ENCODE measurements around the gene ALDH16A1. TPM values are rescaled to one million over a fixed set of nuclear protein-coding genes. Genes with fewer than 3 reads are reported as not detected.
"Not testable (repeated sequence)": the region's sequence is repeated elsewhere in the genome, so short reads cannot be mapped to it uniquely, and the experiment has no call there.

ALDH16A1 gene
- total and polyA plus RNA-seq, 2 donors (not counting 3 experiments of a cell fraction or from before 2014, with no cell fraction given) = 27.6 to 33.2 TPM

- H3K27ac ChIP-seq (ENCODE audit: insufficient read depth, low read depth, low read length) = no peak overlapping the region
- FAIRE-seq = no peak
These were observed 6.4 kb downstream of the ALDH16A1 start for GRCh38 chr19:49459388-49459787.

GRCh38 chr19:49461130-49461529 lies 8.1 kb downstream of the ALDH16A1 start:
- DNase-seq (ENCODE audit: low read depth, low spot score); intact Hi-C loops (cut with micrococcal nuclease); H3K4me2 ChIP-seq (ENCODE audit: insufficient read depth, low read length); BruUV-seq (replicated peaks); H3K9me1 ChIP-seq (replicated peaks; ENCODE audit: control insufficient read depth, extremely low read depth, insufficient read depth, low read length); H4K20me1 ChIP-seq (replicated peaks; ENCODE audit: control insufficient read depth, extremely low read depth, insufficient read depth, low read length); H3K36me3 ChIP-seq (ENCODE audit: control insufficient read depth in 2 of 2, extremely low read depth in 1 of 2, insufficient read depth in 2 of 2, low read length in 2 of 2); CTCF ChIA-PET; H3K9ac ChIP-seq (replicated peaks; ENCODE audit: extremely low read depth, insufficient read depth, low read length); H3K4me3 ChIP-seq (replicated peaks in 1 of 3; ENCODE audit: insufficient read depth in 1 of 3, low read depth in 1 of 3, low read length in 3 of 3); H3K4me1 ChIP-seq (ENCODE audit: control insufficient read depth, extremely low read depth, insufficient read depth, low read length); H3K27me3 ChIP-seq (ENCODE audit: control insufficient read depth in 2 of 2, insufficient read depth in 2 of 2, low read length in 2 of 2); dilution Hi-C loops (cut with MboI; ENCODE audit: extremely low pct_ligation_motif_present, low sequenced_read_pairs); FAIRE-seq; H3K27ac ChIP-seq (ENCODE audit: insufficient read depth, low read depth, low read length); H2AFZ ChIP-seq (ENCODE audit: low read depth, low read length); H3K9me3 ChIP-seq (replicated peaks; ENCODE audit: control insufficient read depth, insufficient read depth, low read length); POLR2A ChIA-PET; H3K79me2 ChIP-seq (ENCODE audit: control insufficient read depth, insufficient read depth, low read length): not testable (repeated sequence)

More at GRCh38 chr19:49459388-49459787, 6.4 kb downstream of the ALDH16A1 start:
- no peak overlapping the region for H3K9ac ChIP-seq (replicated peaks; ENCODE audit: extremely low read depth, insufficient read depth, low read length)
- H3K4me1 ChIP-seq (ENCODE audit: control insufficient read depth, extremely low read depth, insufficient read depth, low read length) = no peaks in the 10 kb centered on the region
- no peaks in the 10 kb centered on the region for H3K9me1 ChIP-seq (replicated peaks; ENCODE audit: control insufficient read depth, extremely low read depth, insufficient read depth, low read length)
- H2AFZ ChIP-seq (ENCODE audit: low read depth, low read length) = no peak overlapping the region
- H3K79me2 ChIP-seq (ENCODE audit: control insufficient read depth, insufficient read depth, low read length) = no peaks in the 10 kb centered on the region
- intact Hi-C loops (cut with micrococcal nuclease) (no loop called here), dilution Hi-C loops (cut with MboI; ENCODE audit: extremely low pct_ligation_motif_present, low sequenced_read_pairs) (no loop called here)
- ChIA-PET POLR2A (interaction anchor here (0.6 kb wide), 1 partner anchor 8 kb away, joined by 3 read pairs; no protein-coding TSS in a partner anchor), CTCF (interaction anchor here (0.8 kb wide), 1 partner anchor 17 kb away, joined by 3 read pairs; no protein-coding TSS in a partner anchor)
- no TSS peak for BruUV-seq (replicated peaks)
- no peaks in the 10 kb centered on the region for H3K27me3 ChIP-seq (ENCODE audit: control insufficient read depth in 2 of 2, insufficient read depth in 2 of 2, low read length in 2 of 2)
- H3K4me2 ChIP-seq (ENCODE audit: insufficient read depth, low read length) = no peak overlapping the region
- no peaks in the 10 kb centered on the region for H3K9me3 ChIP-seq (replicated peaks; ENCODE audit: control insufficient read depth, insufficient read depth, low read length)
- no peak overlapping the region for H3K4me3 ChIP-seq (replicated peaks in 1 of 3; ENCODE audit: insufficient read depth in 1 of 3, low read depth in 1 of 3, low read length in 3 of 3)
- no peak for TF ChIP-seq EZH2 (IDR thresholded peaks at IDR 0.05; ENCODE audit: borderline replicate concordance, low read depth, low read length, severe bottlenecking)
- TF ChIP-seq GATA2 (IDR thresholded peaks at IDR 0.05; ENCODE audit: insufficient read depth, insufficient read length, low read depth, low read length) = no peak
- TF ChIP-seq JUN (IDR thresholded peaks at IDR 0.05; ENCODE audit: borderline replicate concordance, insufficient read depth, insufficient read length, low read depth) = no peak
- no peak for TF ChIP-seq MAX (IDR thresholded peaks at IDR 0.05; ENCODE audit: insufficient read depth, insufficient read length)
- TF ChIP-seq POLR2AphosphoS5 (IDR thresholded peaks at IDR 0.05; ENCODE audit: insufficient read depth, low read depth, low read length) = no peak
- TF ChIP-seq FOS (IDR thresholded peaks at IDR 0.05; ENCODE audit: borderline replicate concordance, insufficient read depth, low read length) = no peak
- TF ChIP-seq MYC (IDR thresholded peaks at IDR 0.05; ENCODE audit: low read depth, low read length) = no peak
- TF ChIP-seq CTCF (IDR thresholded peaks at IDR 0.05; ENCODE audit: extremely low read depth in 1 of 2, insufficient read depth in 1 of 2, low read depth in 1 of 2, low read length in 2 of 2) = no peak
- TF ChIP-seq POLR2A (IDR thresholded peaks at IDR 0.05; ENCODE audit: low read depth, low read length) = no peak
- DNase-seq (ENCODE audit: low read depth, low spot score) = no peak
- H4K20me1 ChIP-seq (replicated peaks; ENCODE audit: control insufficient read depth, extremely low read depth, insufficient read depth, low read length) = no peaks in the 10 kb centered on the region
- H3K36me3 ChIP-seq (ENCODE audit: control insufficient read depth in 2 of 2, extremely low read depth in 1 of 2, insufficient read depth in 2 of 2, low read length in 2 of 2) = peaks cover 0 to 1% of the 10 kb centered on the region in 2 experiments
